Activated CD4-positive, alpha-beta T cell treated with anti-CD3 and anti-CD28 coated beads for 24 hours (primary cell): ENCODE results near the gene CSF1R.
"Not testable (repeated sequence)": the region's sequence is repeated elsewhere in the genome, so short reads cannot be mapped to it uniquely, and the experiment has no call there.

Experiments
- DNase-seq, 2 donors: peaks; one replicate each; pipeline ENCODE4 v3.0.0-alpha.2; 2020; ENCODE audit warnings: low read depth in 2 of 2

The CSF1R gene

GRCh38 chr5:150103678-150104549, 17.6 kb upstream of the CSF1R start:
- no peak for DNase-seq

GRCh38 chr5:150101023-150101422, 14.7 kb upstream of the CSF1R start:
- DNase-seq, result no peak

- DNase-seq, result no peak
Measured at GRCh38 chr5:150097152-150097551, 10.8 kb upstream of the CSF1R start.

GRCh38 chr5:150092159-150092787, 5.9 kb upstream of the CSF1R start:
- no peak for DNase-seq

- DNase-seq, result no peak
Measured at GRCh38 chr5:150085191-150085912, 1.0 kb downstream of the CSF1R start.

- not testable (repeated sequence) for DNase-seq
Measured at GRCh38 chr5:150084754-150085153, 1.6 kb downstream of the CSF1R start.

- no peak for DNase-seq
Measured at GRCh38 chr5:150082889-150083288, 3.5 kb downstream of the CSF1R start.

GRCh38 chr5:150082374-150082773, 4.0 kb downstream of the CSF1R start:
- no peak for DNase-seq

GRCh38 chr5:150081541-150082283, 4.6 kb downstream of the CSF1R start:
- no peak for DNase-seq

- no peak for DNase-seq
Measured at GRCh38 chr5:150080696-150081435, 5.5 kb downstream of the CSF1R start.

- DNase-seq, result no peak
Measured at GRCh38 chr5:150079909-150080461, 6.4 kb downstream of the CSF1R start.

- no peak for DNase-seq
Measured at GRCh38 chr5:150078802-150079689, 7.3 kb downstream of the CSF1R start.

GRCh38 chr5:150077996-150078801, 8.2 kb downstream of the CSF1R start:
- DNase-seq, result no peak

- DNase-seq, result no peak
Measured at GRCh38 chr5:150077060-150077459, 9.3 kb downstream of the CSF1R start.

- no peak for DNase-seq
Measured at GRCh38 chr5:150075806-150076205, 10.5 kb downstream of the CSF1R start.

- DNase-seq, result no peak
Measured at GRCh38 chr5:150075233-150075632, 11.1 kb downstream of the CSF1R start.

GRCh38 chr5:150073677-150074076, 12.7 kb downstream of the CSF1R start:
- no peak for DNase-seq

GRCh38 chr5:150073086-150073625, 13.2 kb downstream of the CSF1R start:
- DNase-seq, result no peak

- DNase-seq, result no peak
Measured at GRCh38 chr5:150070821-150071220, 15.5 kb downstream of the CSF1R start.
